HepG2 (cell line): Measurements from ENCODE around the gene ACBD3. TPM values are rescaled to one million over a fixed set of nuclear protein-coding genes. Genes with fewer than 3 reads are reported as not detected.

ENCODE experiments used
- HMGA1 ChIP-seq: sonication (generic); formaldehyde crosslinking; conservative IDR thresholded peaks from 2 replicates; pipeline ENCODE4 v1.4.0; 2020; ENCODE audit warnings: missing genetic modification reagents
- KLF9 ChIP-seq: IDR thresholded peaks from 2 replicates; pipeline ENCODE4 v1.6.1; 2016; ENCODE audit warnings: low read depth
- MNT ChIP-seq: fragments of 450-650 bp; IDR thresholded peaks from 2 replicates; pipeline ENCODE4 v1.6.1; 2016
- MYNN ChIP-seq: sonication (generic); formaldehyde crosslinking; IDR thresholded peaks from 2 replicates; pipeline ENCODE4 v1.4.0; 2020; ENCODE audit warnings: mild to moderate bottlenecking, low read depth, missing genetic modification reagents
- NAIF1 ChIP-seq: sonication (generic); formaldehyde crosslinking; IDR thresholded peaks from 2 replicates; pipeline ENCODE4 v1.5.0; 2020; ENCODE audit warnings: mild to moderate bottlenecking, missing genetic modification reagents, borderline replicate concordance
- NCOR1 ChIP-seq: fragments of 200-600 bp; sonication (generic); IDR thresholded peaks from 2 replicates; pipeline ENCODE4 v1.7.0; 2017; ENCODE audit warnings: antibody characterized with exemption, low read length, borderline replicate concordance
- NR2F2 ChIP-seq: IDR thresholded peaks from 2 replicates; pipeline ENCODE4 v1.6.1; 2012; ENCODE audit warnings: low read depth, inconsistent platforms, borderline replicate concordance
- PTBP1 ChIP-seq: fragments of 200-400 bp; formaldehyde crosslinking; IDR thresholded peaks from 2 replicates; pipeline ENCODE4 v1.6.1; 2018; ENCODE audit warnings: low read length, low read depth; ENCODE audit not compliant: poor library complexity, severe bottlenecking
- SMC3 ChIP-seq: IDR thresholded peaks from 2 replicates; pipeline ENCODE4 v1.6.1; 2011; ENCODE audit warnings: low read length, improper control_type of control experiment
- SMYD3 ChIP-seq: sonication (generic); formaldehyde crosslinking; IDR thresholded peaks from 2 replicates; pipeline ENCODE4 v1.8.1; 2023; ENCODE audit warnings: mild to moderate bottlenecking, missing genetic modification reagents
- SP4 ChIP-seq: sonication (generic); formaldehyde crosslinking; IDR thresholded peaks from 2 replicates; pipeline ENCODE4 v1.8.1; 2023; ENCODE audit warnings: mild to moderate bottlenecking, missing genetic modification reagents
- TBX3 ChIP-seq: fragments of 450-650 bp; IDR thresholded peaks from 2 replicates; pipeline ENCODE4 v1.6.1; 2017; ENCODE audit warnings: antibody characterized with exemption, mild to moderate bottlenecking, inconsistent platforms, borderline replicate concordance
- ZBTB42 ChIP-seq: sonication (generic); formaldehyde crosslinking; IDR thresholded peaks from 2 replicates; pipeline ENCODE4 v1.5.0; 2020; ENCODE audit warnings: mild to moderate bottlenecking, missing genetic modification reagents
- ZFP36L2 ChIP-seq: sonication (generic); formaldehyde crosslinking; IDR thresholded peaks from 2 replicates; pipeline ENCODE4 v1.4.0; 2020; ENCODE audit warnings: missing genetic modification reagents
- ZNF253 ChIP-seq: sonication (generic); formaldehyde crosslinking; IDR thresholded peaks from 2 replicates; pipeline ENCODE4 v1.8.0; 2022; ENCODE audit warnings: mild to moderate bottlenecking, missing genetic modification reagents, borderline replicate concordance
- ZNF598 ChIP-seq: sonication (generic); formaldehyde crosslinking; IDR thresholded peaks from 2 replicates; pipeline ENCODE4 v1.5.1; 2020; ENCODE audit warnings: mild to moderate bottlenecking, missing genetic modification reagents, borderline replicate concordance
- ZNF766 ChIP-seq: sonication (generic); formaldehyde crosslinking; IDR thresholded peaks from 2 replicates; pipeline ENCODE4 v1.5.0; 2020; ENCODE audit warnings: missing genetic modification reagents, borderline replicate concordance
- ZSCAN31 ChIP-seq: sonication (generic); formaldehyde crosslinking; IDR thresholded peaks from 2 replicates; pipeline ENCODE4 v1.5.0; 2020; ENCODE audit warnings: low read depth, mild to moderate bottlenecking, missing genetic modification reagents
- ZZZ3 ChIP-seq: sonication (generic); formaldehyde crosslinking; IDR thresholded peaks from 2 replicates; pipeline ENCODE4 v1.4.0; 2020; ENCODE audit warnings: missing genetic modification reagents, mild to moderate bottlenecking, borderline replicate concordance
- polyA plus RNA-seq, 8 experiments: library from polyadenylated mRNA; depleted of rRNA in 3 of 8; stranded (reverse) in 7 of 8; unstranded in 1 of 8; fragments of >200 nt; fragmentation: Illumina TruSeq in 4 of 8; extraction: Trizol in 4 of 8; gene quantifications; 2 replicates each; pipeline versions ENCODE4 v1.2.1 to v1.2.3, GENCODE V29; 2011 to 2016; ENCODE audit warnings: low read depth in 4 of 8, missing spikeins in 1 of 8, mixed read lengths in 1 of 8; ENCODE audit not compliant: insufficient read depth in 1 of 8
- total RNA-seq, 5 experiments: library from RNA; depleted of rRNA; stranded (reverse); fragments of >200 nt; fragmentation: Illumina TruSeq; extraction: Trizol; gene quantifications; 2 replicates each; pipeline ENCODE4 v1.2.3, GENCODE V29; 2016; ENCODE audit warnings: low read depth in 1 of 5
- TF ChIP-seq, protein P1 (sequence below): sonication (generic); formaldehyde crosslinking; IDR thresholded peaks from 2 replicates; pipeline ENCODE4 v1.4.0; 2020; ENCODE audit warnings: missing genetic modification reagents, borderline replicate concordance
- TF ChIP-seq, protein P2 (sequence below): IDR thresholded peaks from 2 replicates; pipeline ENCODE4 v1.6.1; 2016; ENCODE audit warnings: missing biosample characterization, missing genetic modification reagents, low read depth

The ACBD3 gene
- total and polyA plus RNA-seq, 2 of the 13 experiments (the other 11 are each of a cell fraction or from before 2014, with no cell fraction given), result 24.3 to 39.3 TPM

DNA sequence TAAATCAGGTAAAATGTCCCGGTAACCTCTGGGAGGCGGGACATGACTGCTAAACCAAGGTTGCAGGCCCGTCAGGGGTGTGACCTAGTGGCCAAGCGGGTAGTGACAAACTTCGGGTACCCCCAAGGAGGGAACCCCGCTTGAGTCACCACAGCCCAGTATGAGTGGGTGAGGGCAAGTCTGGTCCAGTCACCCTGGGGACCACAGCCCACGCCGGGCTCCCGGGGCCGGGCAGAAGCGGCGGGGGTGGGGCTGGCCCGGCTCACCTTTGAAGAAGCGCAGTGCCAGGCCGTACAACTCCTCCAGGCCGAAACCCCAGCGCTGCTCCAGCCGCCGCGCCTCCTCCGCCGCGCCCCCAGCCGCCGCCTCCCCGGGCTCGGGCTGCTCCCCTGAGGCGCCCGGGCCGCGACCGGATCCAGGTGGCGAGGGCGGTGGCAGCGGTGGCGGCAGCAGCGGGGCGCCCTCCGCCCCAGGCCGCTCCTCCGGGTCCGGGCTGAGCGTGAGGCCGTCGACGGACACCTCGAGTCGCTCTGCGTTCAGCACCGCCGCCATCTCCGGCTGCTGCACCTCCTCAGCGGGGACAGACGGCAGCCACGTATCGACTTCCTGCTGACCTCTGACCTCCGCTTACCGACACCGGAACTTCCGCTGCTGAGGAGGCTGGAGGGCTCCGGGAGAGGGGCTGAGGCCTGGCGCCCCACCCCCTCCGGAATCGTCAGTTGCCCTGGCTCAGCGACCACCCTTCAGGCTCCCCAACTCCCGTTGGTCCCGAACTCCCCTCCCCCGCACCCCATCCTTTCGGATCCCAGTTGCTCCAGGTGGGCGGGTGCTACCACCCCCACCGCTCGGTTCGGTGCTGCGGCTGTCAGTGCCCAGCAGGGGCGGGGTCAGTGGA lies at the start of gene ACBD3 (continued):
- TF ChIP-seq SMYD3 (CRISPR knock-in tag), result peak; percentile 41; the same call in 1 of the 2 replicates
- TF ChIP-seq ZFP36L2 (CRISPR knock-in tag), result no peak
- no peak for TF ChIP-seq ZNF253 (CRISPR knock-in tag)
- 0 out of 2 replicates have a peak, but pooled peaks have one; percentile 63 for TF ChIP-seq KLF9 (CRISPR knock-in tag)
- TF ChIP-seq SMC3, result no peak
- TF ChIP-seq ZSCAN31 (CRISPR knock-in tag), result no peak
- no peak for TF ChIP-seq MYNN (CRISPR knock-in tag)
- TF ChIP-seq ZNF766 (CRISPR knock-in tag), result peak; percentile 7; the same call in 1 of the 2 replicates
- no peak; the same call in 1 of the 2 replicates for TF ChIP-seq ZBTB42 (CRISPR knock-in tag)
- peak; percentile 73; the same call in 1 of the 2 replicates for TF ChIP-seq ZZZ3 (CRISPR knock-in tag)
- TF ChIP-seq, protein P1, sequence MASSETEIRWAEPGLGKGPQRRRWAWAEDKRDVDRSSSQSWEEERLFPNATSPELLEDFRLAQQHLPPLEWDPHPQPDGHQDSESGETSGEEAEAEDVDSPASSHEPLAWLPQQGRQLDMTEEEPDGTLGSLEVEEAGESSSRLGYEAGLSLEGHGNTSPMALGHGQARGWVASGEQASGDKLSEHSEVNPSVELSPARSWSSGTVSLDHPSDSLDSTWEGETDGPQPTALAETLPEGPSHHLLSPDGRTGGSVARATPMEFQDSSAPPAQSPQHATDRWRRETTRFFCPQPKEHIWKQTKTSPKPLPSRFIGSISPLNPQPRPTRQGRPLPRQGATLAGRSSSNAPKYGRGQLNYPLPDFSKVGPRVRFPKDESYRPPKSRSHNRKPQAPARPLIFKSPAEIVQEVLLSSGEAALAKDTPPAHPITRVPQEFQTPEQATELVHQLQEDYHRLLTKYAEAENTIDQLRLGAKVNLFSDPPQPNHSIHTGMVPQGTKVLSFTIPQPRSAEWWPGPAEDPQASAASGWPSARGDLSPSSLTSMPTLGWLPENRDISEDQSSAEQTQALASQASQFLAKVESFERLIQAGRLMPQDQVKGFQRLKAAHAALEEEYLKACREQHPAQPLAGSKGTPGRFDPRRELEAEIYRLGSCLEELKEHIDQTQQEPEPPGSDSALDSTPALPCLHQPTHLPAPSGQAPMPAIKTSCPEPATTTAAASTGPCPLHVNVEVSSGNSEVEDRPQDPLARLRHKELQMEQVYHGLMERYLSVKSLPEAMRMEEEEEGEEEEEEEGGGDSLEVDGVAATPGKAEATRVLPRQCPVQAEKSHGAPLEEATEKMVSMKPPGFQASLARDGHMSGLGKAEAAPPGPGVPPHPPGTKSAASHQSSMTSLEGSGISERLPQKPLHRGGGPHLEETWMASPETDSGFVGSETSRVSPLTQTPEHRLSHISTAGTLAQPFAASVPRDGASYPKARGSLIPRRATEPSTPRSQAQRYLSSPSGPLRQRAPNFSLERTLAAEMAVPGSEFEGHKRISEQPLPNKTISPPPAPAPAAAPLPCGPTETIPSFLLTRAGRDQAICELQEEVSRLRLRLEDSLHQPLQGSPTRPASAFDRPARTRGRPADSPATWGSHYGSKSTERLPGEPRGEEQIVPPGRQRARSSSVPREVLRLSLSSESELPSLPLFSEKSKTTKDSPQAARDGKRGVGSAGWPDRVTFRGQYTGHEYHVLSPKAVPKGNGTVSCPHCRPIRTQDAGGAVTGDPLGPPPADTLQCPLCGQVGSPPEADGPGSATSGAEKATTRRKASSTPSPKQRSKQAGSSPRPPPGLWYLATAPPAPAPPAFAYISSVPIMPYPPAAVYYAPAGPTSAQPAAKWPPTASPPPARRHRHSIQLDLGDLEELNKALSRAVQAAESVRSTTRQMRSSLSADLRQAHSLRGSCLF (CRISPR knock-in tag), result no peak
- TF ChIP-seq, protein P2, sequence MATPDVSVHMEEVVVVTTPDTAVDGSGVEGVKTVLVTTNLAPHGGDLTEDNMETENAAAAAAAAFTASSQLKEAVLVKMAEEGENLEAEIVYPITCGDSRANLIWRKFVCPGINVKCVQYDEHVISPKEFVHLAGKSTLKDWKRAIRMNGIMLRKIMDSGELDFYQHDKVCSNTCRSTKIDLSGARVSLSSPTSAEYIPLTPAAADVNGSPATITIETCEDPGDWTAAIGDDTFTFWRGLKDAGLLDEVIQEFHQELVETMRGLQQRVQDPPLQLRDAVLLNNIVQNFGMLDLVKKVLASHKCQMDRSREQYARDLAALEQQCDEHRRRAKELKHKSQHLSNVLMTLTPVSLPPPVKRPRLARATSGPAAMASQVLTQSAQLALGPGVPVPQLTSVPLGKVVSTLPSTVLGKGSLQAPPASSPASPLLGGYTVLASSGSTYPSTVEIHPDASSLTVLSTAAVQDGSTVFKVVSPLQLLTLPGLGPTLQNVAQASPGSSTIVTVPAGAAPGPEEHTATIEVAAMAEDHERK (CRISPR knock-in tag), result no peak
- TF ChIP-seq TBX3, result peak; percentile 27; the same call in 1 of the 2 replicates
- no peak for TF ChIP-seq PTBP1
- peak; percentile 59; the same call in 1 of the 2 replicates for TF ChIP-seq ZNF598 (CRISPR knock-in tag)
- TF ChIP-seq NR2F2, result no peak
- peak; percentile 70 for TF ChIP-seq SP4
- TF ChIP-seq HMGA1, result no peak
- no peak for TF ChIP-seq NAIF1
- no peak for TF ChIP-seq MNT
- peak; percentile 50; the same call in 1 of the 2 replicates for TF ChIP-seq NCOR1
